Measurements from ENCODE around the gene DEPDC1B. TPM values are rescaled to one million over a fixed set of nuclear protein-coding genes. Genes with fewer than 3 reads are reported as not detected.

Gene DEPDC1B
- polyA plus RNA-seq, 1 donor from 2014 or later, result 7.1 TPM

- Histone ChIP-seq H3K9me3 (ENCODE audit: low read length) (no peaks in the 10 kb centered on the region), H3F3A (ENCODE audit: insufficient read depth, low read length, poor library complexity, severe bottlenecking) (no peaks in the 10 kb centered on the region), H3K36me3 (ENCODE audit: insufficient read depth, low read length) (no peaks in the 10 kb centered on the region), H3K79me2 (replicated peaks; ENCODE audit: insufficient read depth, low read length) (no peaks in the 10 kb centered on the region), H3K9ac (ENCODE audit: low read length) (no peak overlapping the region), H3K27me3 (ENCODE audit: insufficient read depth, low read depth, low read length) (no peaks in the 10 kb centered on the region), H4K20me1 (ENCODE audit: insufficient read depth) (no peaks in the 10 kb centered on the region), H3K27ac (ENCODE audit: low read length) (no peak overlapping the region), H3K4me2 (ENCODE audit: low read length) (no peak overlapping the region), H3K9me2 (ENCODE audit: insufficient read depth, low read length) (no peaks in the 10 kb centered on the region), H3K4me3 (ENCODE audit: low read length) (no peak overlapping the region), H2AFZ (ENCODE audit: low read depth, low read length) (no peak overlapping the region)
- TF ChIP-seq POLR2AphosphoS5 (IDR thresholded peaks at IDR 0.05) (no peak), SMC3 (conservative IDR thresholded peaks at IDR 0.05; ENCODE audit: poor library complexity) (no peak), TAF1 (IDR thresholded peaks at IDR 0.05; ENCODE audit: low read depth) (no peak), EZH2 (IDR thresholded peaks at IDR 0.05; ENCODE audit: borderline replicate concordance, insufficient read depth, low read length, poor library complexity, severe bottlenecking) (no peak), MXI1 (conservative IDR thresholded peaks at IDR 0.05; ENCODE audit: poor library complexity, severe bottlenecking) (no peak), CTCF (IDR thresholded peaks at IDR 0.05; ENCODE audit: poor library complexity, severe bottlenecking) (no peak), EP300 (conservative IDR thresholded peaks at IDR 0.05; ENCODE audit: poor library complexity, severe bottlenecking) (no peak)
Observed at GRCh38 chr5:60710362-60710761, 10.4 kb upstream of the DEPDC1B start.

- Histone ChIP-seq H2AFZ (ENCODE audit: low read depth, low read length) (no peak overlapping the region), H3K79me2 (replicated peaks; ENCODE audit: insufficient read depth, low read length) (no peaks in the 10 kb centered on the region), H3F3A (ENCODE audit: insufficient read depth, low read length, poor library complexity, severe bottlenecking) (no peaks in the 10 kb centered on the region), H4K20me1 (ENCODE audit: insufficient read depth) (no peaks in the 10 kb centered on the region), H3K9me3 (ENCODE audit: low read length) (no peaks in the 10 kb centered on the region), H3K9ac (ENCODE audit: low read length) (no peak overlapping the region), H3K9me2 (ENCODE audit: insufficient read depth, low read length) (no peaks in the 10 kb centered on the region), H3K36me3 (ENCODE audit: insufficient read depth, low read length) (no peaks in the 10 kb centered on the region), H3K4me2 (ENCODE audit: low read length) (no peak overlapping the region), H3K4me3 (ENCODE audit: low read length) (no peak overlapping the region), H3K27me3 (ENCODE audit: insufficient read depth, low read depth, low read length) (no peaks in the 10 kb centered on the region), H3K27ac (ENCODE audit: low read length) (no peak overlapping the region)
- no peak for TF ChIP-seq CTCF (IDR thresholded peaks at IDR 0.05; ENCODE audit: poor library complexity, severe bottlenecking)
- TF ChIP-seq EZH2 (IDR thresholded peaks at IDR 0.05; ENCODE audit: borderline replicate concordance, insufficient read depth, low read length, poor library complexity, severe bottlenecking), result no peak
- TF ChIP-seq POLR2AphosphoS5 (IDR thresholded peaks at IDR 0.05), result no peak
- no peak for TF ChIP-seq RAD21 (conservative IDR thresholded peaks at IDR 0.05)
- no peak for TF ChIP-seq EP300 (conservative IDR thresholded peaks at IDR 0.05; ENCODE audit: poor library complexity, severe bottlenecking)
- no peak for TF ChIP-seq REST (IDR thresholded peaks at IDR 0.05; ENCODE audit: borderline replicate concordance)
- TF ChIP-seq SMC3 (conservative IDR thresholded peaks at IDR 0.05; ENCODE audit: poor library complexity), result no peak
- no peak for TF ChIP-seq MXI1 (conservative IDR thresholded peaks at IDR 0.05; ENCODE audit: poor library complexity, severe bottlenecking)
- no peak for TF ChIP-seq TAF1 (IDR thresholded peaks at IDR 0.05; ENCODE audit: low read depth)
Observed at GRCh38 chr5:60705144-60705543, 5.2 kb upstream of the DEPDC1B start.

Measured in neural cell (in vitro differentiated cells).